Thyroid gland (tissue), 4 donors: ENCODE data around the gene IL18BP.

Experiments
- POLR2A ChIP-seq, 2 donors: fragments of 450-650 bp; IDR thresholded peaks; one replicate each; pipeline ENCODE4 v1.6.1; 2017; ENCODE audit warnings: antibody characterized with exemption in 2 of 2, mild to moderate bottlenecking in 2 of 2, moderate library complexity in 1 of 2
- TF ChIP-seq, protein P1 (sequence below), 6 experiments: fragments of 200-600 bp in 3 of 6; fragments of 450-650 bp in 3 of 6; sonication (generic) in 3 of 6; IDR thresholded peaks; one replicate each; pipeline ENCODE4 v1.5.1; 2016 to 2019; ENCODE audit warnings: antibody characterized with exemption in 6 of 6, mild to moderate bottlenecking in 2 of 6, inconsistent platforms in 1 of 6, moderate library complexity in 1 of 6

DNA sequence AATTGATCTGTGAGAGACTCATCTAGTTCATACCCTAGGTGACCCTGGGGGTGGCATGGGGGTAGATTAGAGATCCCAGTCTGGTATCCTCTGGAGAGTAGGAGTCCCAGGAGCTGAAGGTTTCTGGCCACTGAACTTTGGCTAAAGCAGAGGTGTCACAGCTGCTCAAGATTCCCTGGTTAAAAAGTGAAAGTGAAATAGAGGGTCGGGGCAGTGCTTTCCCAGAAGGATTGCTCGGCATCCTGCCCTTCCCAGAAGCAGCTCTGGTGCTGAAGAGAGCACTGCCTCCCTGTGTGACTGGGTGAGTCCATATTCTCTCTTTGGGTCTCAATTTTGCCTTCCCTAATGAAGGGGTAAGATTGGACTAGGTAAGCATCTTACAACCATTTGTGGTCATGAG lies 653 bp downstream of the IL18BP start:
- no peak for TF ChIP-seq POLR2A (IDR thresholded peaks at IDR 0.05)
- TF ChIP-seq, protein P1, sequence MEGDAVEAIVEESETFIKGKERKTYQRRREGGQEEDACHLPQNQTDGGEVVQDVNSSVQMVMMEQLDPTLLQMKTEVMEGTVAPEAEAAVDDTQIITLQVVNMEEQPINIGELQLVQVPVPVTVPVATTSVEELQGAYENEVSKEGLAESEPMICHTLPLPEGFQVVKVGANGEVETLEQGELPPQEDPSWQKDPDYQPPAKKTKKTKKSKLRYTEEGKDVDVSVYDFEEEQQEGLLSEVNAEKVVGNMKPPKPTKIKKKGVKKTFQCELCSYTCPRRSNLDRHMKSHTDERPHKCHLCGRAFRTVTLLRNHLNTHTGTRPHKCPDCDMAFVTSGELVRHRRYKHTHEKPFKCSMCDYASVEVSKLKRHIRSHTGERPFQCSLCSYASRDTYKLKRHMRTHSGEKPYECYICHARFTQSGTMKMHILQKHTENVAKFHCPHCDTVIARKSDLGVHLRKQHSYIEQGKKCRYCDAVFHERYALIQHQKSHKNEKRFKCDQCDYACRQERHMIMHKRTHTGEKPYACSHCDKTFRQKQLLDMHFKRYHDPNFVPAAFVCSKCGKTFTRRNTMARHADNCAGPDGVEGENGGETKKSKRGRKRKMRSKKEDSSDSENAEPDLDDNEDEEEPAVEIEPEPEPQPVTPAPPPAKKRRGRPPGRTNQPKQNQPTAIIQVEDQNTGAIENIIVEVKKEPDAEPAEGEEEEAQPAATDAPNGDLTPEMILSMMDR (IDR thresholded peaks at IDR 0.05) = no peak
